Neural cell (in vitro differentiated cells): ENCODE data around the gene FHIT. TPM values are rescaled to one million over a fixed set of nuclear protein-coding genes. Genes with fewer than 3 reads are reported as not detected.

ENCODE experiments used
- H2AFZ ChIP-seq: fragments of 200-600, 300-800 bp; sonication (generic), shearing (Covaris generic); 2 replicates; pipeline ENCODE4 v1.6.0; 2014; ENCODE audit warnings: low read depth, mild to moderate bottlenecking, antibody characterized with exemption, low read length, moderate library complexity
- H3F3A ChIP-seq: fragments of 200-600 bp; shearing (Covaris generic); 2 replicates; pipeline ENCODE4 v1.6.1; 2016; ENCODE audit warnings: mild to moderate bottlenecking, moderate library complexity, mixed read lengths, antibody characterized with exemption, low read length; ENCODE audit not compliant: insufficient read depth, poor library complexity, severe bottlenecking
- H3K27ac ChIP-seq: fragments of 200-600, 300-800 bp; sonication (generic), shearing (Covaris generic); 2 replicates; pipeline ENCODE4 v1.5.1; 2014; ENCODE audit warnings: mild to moderate bottlenecking, low read length, moderate library complexity
- H3K27me3 ChIP-seq: fragments of 300-800, 200-600 bp; sonication (generic), shearing (Covaris generic); 2 replicates; pipeline ENCODE4 v1.6.0; 2014; ENCODE audit warnings: mild to moderate bottlenecking, low read depth, low read length, moderate library complexity; ENCODE audit not compliant: insufficient read depth
- H3K36me3 ChIP-seq: fragments of 300-800, 200-600 bp; sonication (generic), shearing (Covaris generic); 2 replicates; pipeline ENCODE4 v1.5.1; 2014; ENCODE audit warnings: mild to moderate bottlenecking, antibody characterized with exemption, low read length, moderate library complexity; ENCODE audit not compliant: insufficient read depth
- H3K4me2 ChIP-seq: fragments of 300-800, 200-600 bp; sonication (generic), shearing (Covaris generic); 2 replicates; pipeline ENCODE4 v1.6.0; 2014; ENCODE audit warnings: mild to moderate bottlenecking, low read length
- H3K4me3 ChIP-seq: fragments of 300-800, 200-600 bp; sonication (generic), shearing (Covaris generic); 2 replicates; pipeline ENCODE4 v1.5.1; 2014; ENCODE audit warnings: mild to moderate bottlenecking, low read length, moderate library complexity
- H3K79me2 ChIP-seq: fragments of 200-600 bp; shearing (Covaris generic); replicated peaks from 2 replicates; pipeline ENCODE4 v1.6.0; 2014; ENCODE audit warnings: mild to moderate bottlenecking, low read length, moderate library complexity; ENCODE audit not compliant: insufficient read depth
- H3K9ac ChIP-seq: fragments of 300-800, 200-600 bp; sonication (generic), shearing (Covaris generic); 2 replicates; pipeline ENCODE4 v1.6.1; 2016; ENCODE audit warnings: mild to moderate bottlenecking, low read length, mixed read lengths
- H3K9me2 ChIP-seq: fragments of 200-600 bp; shearing (Covaris generic); 2 replicates; pipeline ENCODE4 v1.6.1; 2016; ENCODE audit warnings: mild to moderate bottlenecking, low read length, mixed read lengths; ENCODE audit not compliant: insufficient read depth
- H3K9me3 ChIP-seq: fragments of 200-600, 300-800 bp; sonication (generic), shearing (Covaris generic); 2 replicates; pipeline ENCODE4 v1.6.1; 2016; ENCODE audit warnings: mild to moderate bottlenecking, mixed run types, low read length, moderate library complexity, mixed read lengths
- H4K20me1 ChIP-seq: fragments of 200-600 bp; shearing (Covaris generic); 2 replicates; pipeline ENCODE4 v1.6.1; 2016; ENCODE audit warnings: mild to moderate bottlenecking, mixed run types; ENCODE audit not compliant: insufficient read depth
- CTCF ChIP-seq: fragments of 450-650 bp; IDR thresholded peaks from 2 replicates; pipeline ENCODE4 v1.5.1; 2014; ENCODE audit warnings: antibody characterized with exemption, mild to moderate bottlenecking, moderate library complexity; ENCODE audit not compliant: poor library complexity, severe bottlenecking
- EP300 ChIP-seq: fragments of 450-650 bp; conservative IDR thresholded peaks from 2 replicates; pipeline ENCODE4 v1.6.1; 2014; ENCODE audit warnings: antibody characterized with exemption, mild to moderate bottlenecking, moderate library complexity; ENCODE audit not compliant: poor library complexity, severe bottlenecking
- EZH2 ChIP-seq: fragments of 200-600, 300-800 bp; shearing (Covaris generic), sonication (generic); IDR thresholded peaks from 2 replicates; pipeline ENCODE4 v1.6.1; 2014; ENCODE audit warnings: antibody characterized with exemption, low read length, borderline replicate concordance, mild to moderate bottlenecking; ENCODE audit not compliant: insufficient read depth, poor library complexity, severe bottlenecking
- MXI1 ChIP-seq: fragments of 450-650 bp; conservative IDR thresholded peaks from 2 replicates; pipeline ENCODE4 v1.6.1; 2014; ENCODE audit warnings: antibody characterized with exemption, mild to moderate bottlenecking; ENCODE audit not compliant: poor library complexity, severe bottlenecking
- POLR2AphosphoS5 ChIP-seq: IDR thresholded peaks from 2 replicates; pipeline ENCODE4 v1.6.1; 2012
- RAD21 ChIP-seq: fragments of 450-650 bp; conservative IDR thresholded peaks from 2 replicates; pipeline ENCODE4 v1.6.1; 2014; ENCODE audit warnings: antibody characterized with exemption, mild to moderate bottlenecking, moderate library complexity
- REST ChIP-seq: IDR thresholded peaks from 2 replicates; pipeline ENCODE4 v1.6.1; 2012; ENCODE audit warnings: borderline replicate concordance
- SMC3 ChIP-seq: fragments of 450-650 bp; conservative IDR thresholded peaks from 2 replicates; pipeline ENCODE4 v1.6.1; 2014; ENCODE audit warnings: antibody characterized with exemption, mild to moderate bottlenecking, moderate library complexity; ENCODE audit not compliant: poor library complexity
- TAF1 ChIP-seq: IDR thresholded peaks from 2 replicates; pipeline ENCODE4 v1.6.1; 2012; ENCODE audit warnings: low read depth
- polyA plus RNA-seq: library from polyadenylated mRNA; depleted of rRNA; stranded (reverse); fragments of >200 nt; gene quantifications from 2 replicates; pipeline ENCODE4 v1.2.3, GENCODE V29; 2014

Gene FHIT
- polyA plus RNA-seq, 1 donor from 2014 or later, result not detected

GRCh38 chr3:59919586-59919985 is 1331.7 kb downstream of the FHIT start:
- no peak for TF ChIP-seq EP300
- no peak for TF ChIP-seq SMC3
- TF ChIP-seq TAF1, result no peak
- TF ChIP-seq POLR2AphosphoS5, result no peak
- no peak for TF ChIP-seq RAD21
- TF ChIP-seq CTCF, result no peak
- no peak for TF ChIP-seq REST
- TF ChIP-seq MXI1, result no peak
- TF ChIP-seq EZH2, result no peak
- Histone ChIP-seq H3K27me3 (no peaks in the 10 kb centered on the region), H3K27ac (no peak overlapping the region), H3K9me2 (no peaks in the 10 kb centered on the region), H3K36me3 (no peaks in the 10 kb centered on the region), H3K79me2 (no peaks in the 10 kb centered on the region), H3F3A (no peaks in the 10 kb centered on the region), H2AFZ (no peak overlapping the region), H3K9me3 (no peaks in the 10 kb centered on the region), H3K4me3 (no peak overlapping the region), H4K20me1 (no peaks in the 10 kb centered on the region), H3K9ac (no peak overlapping the region), H3K4me2 (no peak overlapping the region)

- Histone ChIP-seq H3K36me3 (no peaks in the 10 kb centered on the region), H3K4me3 (no peak overlapping the region), H3K27ac (no peak overlapping the region), H3F3A (no peaks in the 10 kb centered on the region), H3K9me2 (no peaks in the 10 kb centered on the region), H3K9me3 (no peaks in the 10 kb centered on the region), H4K20me1 (no peaks in the 10 kb centered on the region), H3K27me3 (no peaks in the 10 kb centered on the region), H3K4me2 (no peak overlapping the region), H3K9ac (no peak overlapping the region), H3K79me2 (no peaks in the 10 kb centered on the region), H2AFZ (no peak overlapping the region)
- no peak for TF ChIP-seq EZH2
- no peak for TF ChIP-seq POLR2AphosphoS5
- no peak for TF ChIP-seq MXI1
- no peak for TF ChIP-seq REST
- no peak for TF ChIP-seq EP300
- TF ChIP-seq SMC3, result no peak
- TF ChIP-seq CTCF, result no peak
- no peak for TF ChIP-seq RAD21
- no peak for TF ChIP-seq TAF1
These were observed 1337.0 kb downstream of the FHIT start for GRCh38 chr3:59914251-59914650.
